Kidney glomerular epithelial cell (primary cell): ENCODE data around the gene CREM.
A peak's percentile ranks its signal among the peaks of the same experiment; 100 is the strongest.
"Not testable (repeated sequence)": the region's sequence is repeated elsewhere in the genome, so short reads cannot be mapped to it uniquely, and the experiment has no call there.

Experiments
- DNase-seq: peaks from one replicate; lab custom pipeline; 2025; lab: John Stamatoyannopoulos, UW

CREM gene

GRCh38 chr10:35194471-35194870, 67.8 kb downstream of the CREM start:
- no peak for DNase-seq

DNA sequence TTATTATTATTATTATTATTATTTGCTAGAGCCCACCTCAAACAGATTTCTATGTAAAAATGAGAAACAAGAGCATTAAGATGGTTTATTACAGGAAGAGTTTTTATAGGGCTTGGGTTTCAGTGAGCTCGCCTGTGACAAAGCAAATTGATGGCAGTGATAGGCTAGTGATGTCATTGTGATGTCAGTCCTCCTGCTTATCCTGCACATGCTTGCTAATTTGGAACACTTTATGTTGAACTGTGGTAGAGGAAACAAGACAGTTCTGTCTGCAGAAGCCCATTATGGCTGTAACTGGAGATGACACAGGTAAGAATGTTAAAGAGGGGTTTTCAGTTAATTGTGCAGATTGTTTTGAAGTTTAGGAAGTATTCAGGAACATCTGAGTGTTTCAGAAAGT, 68.3 kb downstream of the CREM start:
- DNase-seq, result no peak

DNA sequence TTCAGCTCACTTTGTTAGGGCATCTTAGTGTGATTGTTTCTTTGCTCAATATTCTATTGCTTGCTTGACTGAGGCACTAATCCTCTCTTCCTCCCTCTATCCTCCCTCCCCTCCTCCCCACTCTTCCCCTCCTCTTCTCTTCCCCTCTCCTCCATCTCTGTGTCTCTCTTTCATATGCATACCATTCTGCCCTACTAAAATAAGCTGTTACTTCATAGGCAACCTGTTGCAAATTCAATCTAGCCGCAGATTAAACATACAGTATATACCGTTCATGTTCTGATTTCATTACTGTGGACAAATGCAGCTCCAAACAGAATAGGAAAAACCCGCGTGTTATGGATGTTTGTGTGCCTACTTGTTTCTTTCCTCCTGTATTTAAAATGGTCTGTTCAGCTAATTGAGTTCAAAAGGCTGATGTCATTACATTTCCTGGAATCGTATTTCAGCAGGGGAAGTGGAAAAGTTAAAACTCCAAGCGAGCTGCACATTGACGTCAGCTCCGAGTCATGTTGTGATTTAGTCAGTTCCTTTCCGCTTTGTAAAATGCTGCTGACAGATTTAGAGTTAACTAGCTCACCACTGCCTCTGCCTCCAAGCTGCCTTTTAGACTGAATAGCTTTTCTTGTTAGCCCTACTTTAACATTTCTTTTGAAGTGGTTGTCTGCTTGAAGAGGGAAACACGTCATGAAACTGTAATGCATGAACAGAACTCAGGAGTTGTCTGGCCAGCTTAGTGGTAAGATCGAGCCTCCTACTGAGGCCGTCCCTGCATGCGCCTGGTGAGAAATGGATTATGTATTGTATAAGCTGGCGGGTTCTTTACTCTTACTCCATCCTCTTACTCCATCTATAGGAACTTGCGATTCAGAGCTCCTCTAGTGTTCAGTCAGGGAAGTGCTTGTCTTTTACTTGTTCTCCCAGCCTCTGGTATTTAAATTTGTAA, 69.0 kb downstream of the CREM start:
- peak; percentile 97 for DNase-seq

GRCh38 chr10:35200487-35200886, 73.8 kb downstream of the CREM start:
- DNase-seq, result no peak

DNA sequence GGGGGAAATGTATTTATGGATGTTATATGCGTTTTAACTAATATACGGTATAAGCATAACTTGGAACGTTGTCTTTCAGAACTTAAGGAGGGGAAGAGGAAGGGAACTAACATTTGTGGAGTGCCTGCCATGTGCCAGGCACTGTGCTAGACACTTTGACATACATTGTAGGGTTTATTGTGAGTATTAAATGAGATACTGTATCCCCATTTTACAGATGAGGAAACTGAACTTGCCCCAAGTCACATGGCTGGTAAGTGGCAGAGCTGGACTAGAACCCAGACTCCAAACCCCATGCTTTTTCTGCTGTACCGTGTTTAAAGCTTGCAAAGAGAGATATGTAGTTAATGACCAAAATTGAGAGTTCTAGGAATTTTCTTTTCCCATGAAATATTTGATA, 74.6 kb downstream of the CREM start:
- DNase-seq, result no peak

DNA sequence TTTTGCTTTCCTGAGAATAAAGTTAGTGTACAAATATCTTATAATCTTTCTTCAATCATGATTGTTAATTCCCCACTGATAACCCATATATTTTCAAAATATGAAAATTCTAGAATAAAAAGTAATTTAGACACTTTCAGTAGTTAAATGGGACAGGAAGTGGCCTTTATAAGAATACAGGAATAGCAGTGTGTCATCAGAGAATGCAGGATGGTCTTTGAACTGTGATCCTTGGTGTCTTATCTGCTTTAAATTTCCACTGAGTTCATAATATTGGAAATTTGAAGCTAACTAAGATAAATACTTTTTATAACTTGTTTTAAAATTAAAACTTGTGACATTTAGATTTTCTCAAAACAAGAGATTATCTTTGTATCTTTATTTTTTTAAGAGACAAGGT, 75.4 kb downstream of the CREM start:
- DNase-seq, result no peak

- no peak for DNase-seq
Measured at GRCh38 chr10:35203745-35204144, 77.1 kb downstream of the CREM start.

DNA sequence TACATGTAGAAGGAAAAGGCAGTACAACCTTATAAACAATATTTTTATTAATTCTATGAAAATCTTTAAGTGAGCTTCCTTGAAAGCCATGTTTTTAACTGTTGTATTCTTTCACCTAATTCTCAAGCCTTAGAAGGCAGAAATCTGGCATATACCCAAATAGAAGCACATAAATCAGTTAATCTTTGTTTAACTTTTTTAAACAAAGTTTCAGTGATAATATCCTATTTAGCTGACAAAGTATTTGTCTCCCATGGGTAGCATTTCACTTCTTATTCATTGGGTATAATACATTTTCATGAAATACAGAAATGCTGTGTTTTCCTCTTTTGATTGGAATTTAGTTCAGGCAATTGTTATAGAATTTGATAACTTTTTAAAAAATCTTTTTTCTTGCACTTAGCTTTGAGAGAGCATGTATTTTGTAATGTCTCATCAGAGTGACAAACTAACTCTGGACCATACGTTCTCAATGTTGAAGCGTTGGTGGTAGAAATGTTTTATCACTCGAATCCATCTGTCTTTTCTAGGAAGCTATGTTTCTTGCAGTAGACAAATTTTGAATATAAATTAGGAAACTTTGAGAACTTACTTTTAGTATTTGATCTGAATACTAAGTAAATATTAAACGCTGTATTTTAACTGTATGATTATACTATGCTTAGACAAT, 78.1 kb downstream of the CREM start:
- no peak for DNase-seq

GRCh38 chr10:35206274-35206673, 79.6 kb downstream of the CREM start:
- DNase-seq, result no peak

- DNase-seq, result no peak
Measured at GRCh38 chr10:35208536-35208935, 81.9 kb downstream of the CREM start.

- no peak for DNase-seq
Measured at GRCh38 chr10:35208949-35209613, 82.4 kb downstream of the CREM start.

- no peak for DNase-seq
Measured at GRCh38 chr10:35210961-35211360, 84.3 kb downstream of the CREM start.

GRCh38 chr10:35211390-35211789, 84.7 kb downstream of the CREM start:
- no peak for DNase-seq

DNA sequence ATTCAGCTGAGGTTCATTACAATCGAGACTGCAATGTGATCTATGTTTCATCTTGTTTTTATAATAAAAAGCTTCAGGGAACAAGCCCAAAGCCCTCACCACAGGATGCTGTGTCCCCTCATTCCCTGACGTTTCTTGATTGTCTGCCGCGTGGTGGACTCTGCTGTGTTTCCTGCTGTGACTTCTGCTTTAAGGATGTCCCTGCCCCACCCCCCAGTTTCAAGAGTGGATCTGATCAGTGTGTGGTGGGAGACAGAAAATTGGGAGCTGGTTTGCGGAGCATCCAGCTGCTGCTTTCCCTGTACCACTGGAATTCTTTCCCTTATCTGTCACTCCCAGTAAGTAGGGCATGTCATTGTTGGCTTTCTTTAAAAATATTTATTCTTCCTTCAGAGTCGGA, 86.2 kb downstream of the CREM start:
- no peak for DNase-seq

- no peak for DNase-seq
Measured at GRCh38 chr10:35213699-35214098, 87.1 kb downstream of the CREM start.

- no peak for DNase-seq
Measured at GRCh38 chr10:35214607-35215020, 88.0 kb downstream of the CREM start.

DNA sequence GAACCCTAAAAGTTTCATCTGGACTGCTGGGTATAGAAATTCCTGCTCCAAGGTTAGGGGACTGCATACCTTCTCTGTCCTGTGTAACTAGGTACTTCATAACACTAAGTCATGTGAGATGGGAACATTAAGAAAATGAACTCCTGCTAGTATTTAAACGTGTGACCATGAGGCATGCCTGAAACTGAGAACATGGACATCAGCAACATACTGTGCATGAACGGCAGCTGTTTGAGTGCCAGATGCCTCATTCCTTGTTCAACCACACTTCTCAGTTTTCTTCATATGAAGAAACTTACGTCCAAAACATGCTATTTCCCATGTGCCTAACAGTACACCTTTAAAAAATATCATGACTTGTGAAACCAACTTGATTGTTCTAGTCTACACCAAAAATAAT, 88.5 kb downstream of the CREM start:
- no peak for DNase-seq

GRCh38 chr10:35216303-35216905, 89.8 kb downstream of the CREM start:
- no peak for DNase-seq

DNA sequence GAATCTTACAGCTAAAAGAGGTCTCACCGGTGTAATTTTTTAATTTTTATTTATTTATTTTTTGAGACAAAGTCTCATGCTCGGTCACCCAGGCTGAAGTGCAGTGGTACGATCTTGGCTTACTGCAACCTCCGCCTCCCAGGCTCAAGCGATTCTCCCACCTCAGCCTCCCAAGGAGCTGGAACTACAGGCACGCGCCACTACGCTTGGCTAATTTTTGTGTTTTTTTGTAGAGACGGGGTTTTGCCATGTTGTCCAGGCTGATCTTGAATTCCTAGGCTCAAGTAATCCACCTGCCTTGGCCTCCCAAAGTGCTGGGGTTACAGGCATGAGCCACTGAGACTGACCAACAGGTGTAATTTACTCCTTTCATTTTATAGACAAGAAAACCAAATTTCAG, 90.3 kb downstream of the CREM start:
- DNase-seq, result not testable (repeated sequence)

- no peak for DNase-seq
Measured at GRCh38 chr10:35217455-35217854, 90.8 kb downstream of the CREM start.

- DNase-seq, result peak; percentile 50
Measured at GRCh38 chr10:35218339-35218955, 91.8 kb downstream of the CREM start.

- DNase-seq, result no peak
Measured at GRCh38 chr10:35219292-35219691, 92.6 kb downstream of the CREM start.
